Activated CD8-positive, alpha-beta T cell treated with anti-CD3 and anti-CD28 coated beads, Interleukin-2, amount 10 ng/mL, durations not matched to agents 7 days and 5 days (primary cell): ENCODE data around the gene PCYOX1L. TPM values are rescaled to one million over a fixed set of nuclear protein-coding genes. Genes with fewer than 3 reads are reported as not detected.

Experiments
- ATAC-seq: fragments of 150-1000 bp; cut with Tn5 transposase; one replicate; pipeline ENCODE4 v1.10.0; 2021; ENCODE audit warnings: moderate library complexity
- CTCF ChIA-PET: fragments of 350-600 bp; sonication (Branson Sonifier 250); formaldehyde crosslinking; loops from one replicate; lab custom pipeline; 2021; ENCODE audit warnings: antibody characterized with exemption; lab: Charles Lee
- POLR2A ChIA-PET: fragments of 350-600 bp; sonication (Branson Sonifier 250); formaldehyde crosslinking; loops from one replicate; lab custom pipeline; 2021; ENCODE audit warnings: antibody characterized with exemption; lab: Charles Lee
- DNase-seq: peaks from one replicate; pipeline ENCODE4 v3.0.0-alpha.2; 2020
- H3K27ac Mint-ChIP-seq: one replicate; pipeline ENCODE4 v1.8.0; 2021; ENCODE audit warnings: mild to moderate bottlenecking, mixed read lengths
- H3K27me3 Mint-ChIP-seq: one replicate; pipeline ENCODE4 v1.8.0; 2021; ENCODE audit warnings: low read depth, mixed read lengths
- H3K36me3 Mint-ChIP-seq: one replicate; pipeline ENCODE4 v1.8.0; 2021; ENCODE audit warnings: low read depth, mixed read lengths
- H3K4me1 Mint-ChIP-seq: one replicate; pipeline ENCODE4 v1.8.0; 2021; ENCODE audit warnings: low read depth, mixed read lengths
- H3K4me3 Mint-ChIP-seq: one replicate; pipeline ENCODE4 v1.8.0; 2021; ENCODE audit warnings: mild to moderate bottlenecking, mixed read lengths
- H3K9me3 Mint-ChIP-seq: one replicate; pipeline ENCODE4 v1.8.0; 2022; ENCODE audit warnings: mixed read lengths; ENCODE audit not compliant: insufficient read depth
- total RNA-seq, 2 experiments: library from RNA; stranded (reverse); gene quantifications; one replicate each; pipeline ENCODE4 v1.2.3, GENCODE V29; 2021

The PCYOX1L gene
- total RNA-seq, 2 experiments from 2014 or later = 33.9 to 35.0 TPM

- Mint-ChIP-seq H3K27ac (no peak overlapping the region), H3K4me3 (no peak overlapping the region), H3K4me1 (no peaks in the 10 kb centered on the region), H3K27me3 (no peaks in the 10 kb centered on the region), H3K36me3 (no peaks in the 10 kb centered on the region), H3K9me3 (no peaks in the 10 kb centered on the region)
- POLR2A ChIA-PET = no interaction called here
- CTCF ChIA-PET = no interaction called here
- ATAC-seq = no peak
- no peak for DNase-seq
These were observed 51.6 kb downstream of the PCYOX1L start for GRCh38 chr5:149409268-149409948.

GRCh38 chr5:149410071-149410470, 52.2 kb downstream of the PCYOX1L start:
- ATAC-seq = no peak
- Mint-ChIP-seq H3K4me3 (no peak overlapping the region), H3K4me1 (no peaks in the 10 kb centered on the region), H3K9me3 (no peaks in the 10 kb centered on the region), H3K27ac (no peak overlapping the region), H3K36me3 (no peaks in the 10 kb centered on the region), H3K27me3 (no peaks in the 10 kb centered on the region)
- ChIA-PET POLR2A (no interaction called here), CTCF (interaction anchor here (0.5 kb wide), 1 partner anchor 63 kb away, joined by 3 read pairs; no protein-coding TSS in a partner anchor)
- no peak for DNase-seq

GRCh38 chr5:149410721-149411432, 53.0 kb downstream of the PCYOX1L start:
- Mint-ChIP-seq H3K9me3 (no peaks in the 10 kb centered on the region), H3K36me3 (no peaks in the 10 kb centered on the region), H3K4me1 (no peaks in the 10 kb centered on the region), H3K4me3 (no peak overlapping the region), H3K27ac (no peak overlapping the region), H3K27me3 (no peaks in the 10 kb centered on the region)
- ATAC-seq (no peak), DNase-seq (no peak)
- CTCF ChIA-PET = interaction anchor here (0.5 kb wide), 1 partner anchor 64 kb away, joined by 3 read pairs; no protein-coding TSS in a partner anchor
- POLR2A ChIA-PET = no interaction called here

- Mint-ChIP-seq H3K4me1 (no peaks in the 10 kb centered on the region), H3K36me3 (no peaks in the 10 kb centered on the region), H3K4me3 (no peak overlapping the region), H3K9me3 (no peaks in the 10 kb centered on the region), H3K27ac (no peak overlapping the region), H3K27me3 (no peaks in the 10 kb centered on the region)
- DNase-seq (no peak), ATAC-seq (no peak)
- ChIA-PET CTCF (no interaction called here), POLR2A (no interaction called here)
These were observed 54.1 kb downstream of the PCYOX1L start for GRCh38 chr5:149411738-149412519.

- Mint-ChIP-seq H3K27me3 (peaks cover 4% of the 10 kb centered on the region), H3K27ac (no peak overlapping the region), H3K9me3 (no peaks in the 10 kb centered on the region), H3K36me3 (no peaks in the 10 kb centered on the region), H3K4me3 (no peak overlapping the region), H3K4me1 (no peaks in the 10 kb centered on the region)
- no peak for DNase-seq
- ChIA-PET POLR2A (no interaction called here), CTCF (interaction anchor here (1.3 to 1.5 kb wide), 2 partner anchors 32 to 41 kb away, joined by 5 read pairs; no protein-coding TSS in a partner anchor)
- no peak for ATAC-seq
These were observed 55.1 kb downstream of the PCYOX1L start for GRCh38 chr5:149412783-149413476.

- Mint-ChIP-seq H3K27me3 (peaks cover 4% of the 10 kb centered on the region), H3K4me3 (no peak overlapping the region), H3K36me3 (no peaks in the 10 kb centered on the region), H3K9me3 (no peaks in the 10 kb centered on the region), H3K4me1 (no peaks in the 10 kb centered on the region), H3K27ac (no peak overlapping the region)
- CTCF ChIA-PET = interaction anchor here (1.3 to 1.5 kb wide), 2 partner anchors 32 to 42 kb away, joined by 5 read pairs; no protein-coding TSS in a partner anchor
- DNase-seq (no peak), ATAC-seq (no peak)
- POLR2A ChIA-PET = no interaction called here
These were observed 55.8 kb downstream of the PCYOX1L start for GRCh38 chr5:149413477-149414210.

- Mint-ChIP-seq H3K27ac (no peak overlapping the region), H3K4me1 (no peaks in the 10 kb centered on the region), H3K9me3 (no peaks in the 10 kb centered on the region), H3K36me3 (no peaks in the 10 kb centered on the region), H3K4me3 (no peak overlapping the region), H3K27me3 (peaks cover 4% of the 10 kb centered on the region)
- DNase-seq (no peak), ATAC-seq (no peak)
- POLR2A ChIA-PET = no interaction called here
- CTCF ChIA-PET = interaction anchor here (1.5 kb wide), 1 partner anchor 43 kb away, joined by 5 read pairs; no protein-coding TSS in a partner anchor
These were observed 56.7 kb downstream of the PCYOX1L start for GRCh38 chr5:149414405-149415065.

- POLR2A ChIA-PET = no interaction called here
These were observed 57.5 kb downstream of the PCYOX1L start for GRCh38 chr5:149415066-149415967.

GRCh38 chr5:149416987-149417710, 59.3 kb downstream of the PCYOX1L start:
- no peak for DNase-seq
- peaks cover 2% of the 10 kb centered on the region for H3K4me1 Mint-ChIP-seq
- peaks cover 4% of the 10 kb centered on the region for H3K27me3 Mint-ChIP-seq
- no peaks in the 10 kb centered on the region for H3K9me3 Mint-ChIP-seq
- POLR2A ChIA-PET = no interaction called here
- CTCF ChIA-PET = no interaction called here
- ATAC-seq = no peak
- no peak overlapping the region for H3K4me3 Mint-ChIP-seq
- no peaks in the 10 kb centered on the region for H3K36me3 Mint-ChIP-seq
- no peak overlapping the region for H3K27ac Mint-ChIP-seq

More at GRCh38 chr5:149415066-149415967, 57.5 kb downstream of the PCYOX1L start:
- DNase-seq = no peak
- no peaks in the 10 kb centered on the region for H3K9me3 Mint-ChIP-seq
- no peak for ATAC-seq
- H3K36me3 Mint-ChIP-seq = no peaks in the 10 kb centered on the region
- H3K27ac Mint-ChIP-seq = no peak overlapping the region
- no peaks in the 10 kb centered on the region for H3K4me1 Mint-ChIP-seq
- H3K4me3 Mint-ChIP-seq = no peak overlapping the region
- H3K27me3 Mint-ChIP-seq = peaks cover 4% of the 10 kb centered on the region
- CTCF ChIA-PET = no interaction called here
